BLaER1 treated with 17β-estradiol and CSF1 and Interleukin-3, amounts not matched to agents 10 nM and 100 nM (cell line): Measurements from ENCODE around the gene SYT2.
A peak's percentile ranks its signal among the peaks of the same experiment; 100 is the strongest.
"Not testable (repeated sequence)": the region's sequence is repeated elsewhere in the genome, so short reads cannot be mapped to it uniquely, and the experiment has no call there.

ENCODE experiments used
- H3K27ac ChIP-seq, 11 experiments: shearing (Covaris generic); formaldehyde crosslinking; 2 replicates each; pipeline ENCODE4 v1.8.1; 2022
- H3K27me3 ChIP-seq, 11 experiments: shearing (Covaris generic); formaldehyde crosslinking; 2 replicates each; pipeline ENCODE4 v1.8.1; 2022
- H3K36me3 ChIP-seq, 11 experiments: shearing (Covaris generic); formaldehyde crosslinking; 2 replicates each; pipeline ENCODE4 v1.8.1; 2022
- H3K4me1 ChIP-seq, 10 experiments: shearing (Covaris generic); formaldehyde crosslinking; 2 replicates each; pipeline ENCODE4 v1.8.1; 2022
- H3K4me2 ChIP-seq, 11 experiments: shearing (Covaris generic); formaldehyde crosslinking; 2 replicates each; pipeline ENCODE4 v1.8.1; 2022
- H3K4me3 ChIP-seq, 10 experiments: shearing (Covaris generic); formaldehyde crosslinking; 2 replicates each; pipeline ENCODE4 v1.8.1; 2022
- H3K9ac ChIP-seq, 11 experiments: shearing (Covaris generic); formaldehyde crosslinking; 2 replicates each; pipeline ENCODE4 v1.8.1; 2022
- H3K9me3 ChIP-seq, 11 experiments: shearing (Covaris generic); formaldehyde crosslinking; replicated peaks in 1 of 11; 2 replicates each; pipeline ENCODE4 v1.8.1; 2022
- H4K20me1 ChIP-seq, 11 experiments: shearing (Covaris generic); formaldehyde crosslinking; 2 replicates each; pipeline ENCODE4 v1.8.1; 2022
- Cebpa-rat ChIP-seq, 11 experiments: shearing (Covaris generic); IDR thresholded peaks; 2 replicates each; pipeline ENCODE4 v1.8.1; 2022

SYT2 gene

GRCh38 chr1:202623075-202623474 is 87.2 kb downstream of the SYT2 start:
- H3K27ac ChIP-seq: peak overlapping the region in 4 of 11 experiments; percentile 6 to 62 (median 26); a peak in 6 of 22 replicates

GRCh38 chr1:202622388-202622787 is 87.9 kb downstream of the SYT2 start:
- peak overlapping the region in 2 of 11 experiments; percentile 25 to 62; a peak in 2 of 22 replicates for H3K27ac ChIP-seq
- H3K4me3 ChIP-seq: no peak overlapping the region
- peaks cover 0 to 88% (median 5%) of the 10 kb centered on the region in 11 experiments; a peak in 12 of 22 replicates for H4K20me1 ChIP-seq
- no peak for TF ChIP-seq Cebpa-rat (IDR thresholded peaks at IDR 0.05)
- peak overlapping the region in 9 of 11 experiments; percentile 64 to 87 (median 84); a peak in 17 of 22 replicates for H3K4me2 ChIP-seq
- no peaks in the 10 kb centered on the region for H3K36me3 ChIP-seq
- H3K9me3 ChIP-seq: no peaks in the 10 kb centered on the region
- peaks cover 20 to 74% (median 66%) of the 10 kb centered on the region in 10 experiments for H3K4me1 ChIP-seq
- no peak overlapping the region; a peak in 2 of 22 replicates for H3K9ac ChIP-seq
- peaks cover 0 to 98% (median 0%) of the 10 kb centered on the region in 11 experiments; a peak in 11 of 22 replicates for H3K27me3 ChIP-seq

More at GRCh38 chr1:202623075-202623474, 87.2 kb downstream of the SYT2 start:
- Histone ChIP-seq H3K4me1 (peaks cover 27 to 75% (median 66%) of the 10 kb centered on the region in 10 experiments), H3K27me3 (peaks cover 0 to 98% (median 0%) of the 10 kb centered on the region in 11 experiments; a peak in 11 of 22 replicates), H3K4me2 (peak overlapping the region; percentile 57 to 87 (median 82)), H3K9ac (peak overlapping the region in 3 of 11 experiments; percentile 44 to 54 (median 50); a peak in 3 of 22 replicates), H3K36me3 (no peaks in the 10 kb centered on the region), H3K9me3 (no peaks in the 10 kb centered on the region), H3K4me3 (no peak overlapping the region), H4K20me1 (peaks cover 0 to 88% (median 5%) of the 10 kb centered on the region in 11 experiments; a peak in 13 of 22 replicates)
- TF ChIP-seq Cebpa-rat (IDR thresholded peaks at IDR 0.05): no peak

- Histone ChIP-seq H3K27me3 (peaks cover 0 to 98% (median 0%) of the 10 kb centered on the region in 11 experiments; a peak in 11 of 22 replicates), H3K4me1 (peaks cover 18 to 74% (median 66%) of the 10 kb centered on the region in 10 experiments), H3K4me3 (no peak overlapping the region)
Observed at GRCh38 chr1:202621446-202621845, 88.8 kb downstream of the SYT2 start.

GRCh38 chr1:202620036-202620435 is 90.2 kb downstream of the SYT2 start:
- H4K20me1 ChIP-seq: peaks cover 0 to 92% (median 21%) of the 10 kb centered on the region in 11 experiments; a peak in 17 of 22 replicates
- H3K4me2 ChIP-seq, H3K36me3 ChIP-seq, H3K27ac ChIP-seq, H3K9me3 ChIP-seq, H3K9ac ChIP-seq, H3K4me3 ChIP-seq: not testable (repeated sequence)
- H3K27me3 ChIP-seq: peaks cover 0 to 94% (median 0%) of the 10 kb centered on the region in 11 experiments; a peak in 11 of 22 replicates
- peaks cover 32 to 75% (median 67%) of the 10 kb centered on the region in 10 experiments for H3K4me1 ChIP-seq

More at GRCh38 chr1:202621446-202621845, 88.8 kb downstream of the SYT2 start:
- Histone ChIP-seq H3K9me3 (no peaks in the 10 kb centered on the region), H3K4me2 (no peak overlapping the region), H3K36me3 (no peaks in the 10 kb centered on the region), H3K27ac (no peak overlapping the region), H4K20me1 (peaks cover 0 to 88% (median 9%) of the 10 kb centered on the region in 11 experiments; a peak in 12 of 22 replicates), H3K9ac (no peak overlapping the region)
- no peak for TF ChIP-seq Cebpa-rat (IDR thresholded peaks at IDR 0.05)

- Histone ChIP-seq H3K27ac (no peak overlapping the region), H3K9ac (no peak overlapping the region), H3K36me3 (no peaks in the 10 kb centered on the region), H3K9me3 (no peaks in the 10 kb centered on the region), H3K4me1 (peaks cover 38 to 75% (median 68%) of the 10 kb centered on the region in 10 experiments), H3K27me3 (peaks cover 0 to 94% (median 0%) of the 10 kb centered on the region in 11 experiments; a peak in 11 of 22 replicates), H4K20me1 (peaks cover 0 to 97% (median 24%) of the 10 kb centered on the region in 11 experiments; a peak in 17 of 22 replicates), H3K4me3 (no peak overlapping the region), H3K4me2 (peak overlapping the region in 6 of 11 experiments; percentile 85 to 97 (median 93); a peak in 7 of 22 replicates)
- TF ChIP-seq Cebpa-rat (IDR thresholded peaks at IDR 0.05): no peak
Observed at GRCh38 chr1:202619505-202619904, 90.7 kb downstream of the SYT2 start.

- H3K9me3 ChIP-seq, H3K36me3 ChIP-seq, H3K9ac ChIP-seq, H3K4me3 ChIP-seq, H3K27ac ChIP-seq: not testable (repeated sequence)
- H4K20me1 ChIP-seq: peaks cover 0 to 99% (median 24%) of the 10 kb centered on the region in 11 experiments; a peak in 17 of 22 replicates
- peak overlapping the region in 9 of 11 experiments; percentile 32 to 97 (median 91); a peak in 11 of 22 replicates for H3K4me2 ChIP-seq
- H3K27me3 ChIP-seq: peaks cover 0 to 94% (median 0%) of the 10 kb centered on the region in 11 experiments; a peak in 11 of 22 replicates
- H3K4me1 ChIP-seq: peaks cover 38 to 75% (median 68%) of the 10 kb centered on the region in 10 experiments
Observed at GRCh38 chr1:202619012-202619411, 91.2 kb downstream of the SYT2 start.

- no peaks in the 10 kb centered on the region for H3K9me3 ChIP-seq
- H3K4me3 ChIP-seq: peak overlapping the region in 2 of 10 experiments; percentile 4 to 50; a peak in 3 of 20 replicates
- H3K4me1 ChIP-seq: peaks cover 34 to 75% (median 70%) of the 10 kb centered on the region in 10 experiments
- peak overlapping the region in 6 of 11 experiments; percentile 6 to 80 (median 71); a peak in 7 of 22 replicates for H3K9ac ChIP-seq
- H3K27ac ChIP-seq: peak overlapping the region in 8 of 11 experiments; percentile 8 to 91 (median 84); a peak in 14 of 22 replicates
- peaks cover 0 to 80% (median 19%) of the 10 kb centered on the region in 11 experiments; a peak in 16 of 22 replicates for H4K20me1 ChIP-seq
- H3K4me2 ChIP-seq: peak overlapping the region; percentile 80 to 97 (median 91)
- H3K36me3 ChIP-seq: no peaks in the 10 kb centered on the region
- H3K27me3 ChIP-seq: peaks cover 0 to 94% (median 0%) of the 10 kb centered on the region in 11 experiments; a peak in 11 of 22 replicates
- TF ChIP-seq Cebpa-rat (IDR thresholded peaks at IDR 0.05): 0 out of 22 replicates have a peak, but pooled peaks of 1 of the 11 experiments have one; percentile 3
Observed at GRCh38 chr1:202616355-202616915, 93.8 kb downstream of the SYT2 start.

GRCh38 chr1:202615501-202616354 is 94.5 kb downstream of the SYT2 start:
- H3K36me3 ChIP-seq: no peaks in the 10 kb centered on the region
- peaks cover 0 to 73% (median 19%) of the 10 kb centered on the region in 11 experiments; a peak in 16 of 22 replicates for H4K20me1 ChIP-seq
- H3K27me3 ChIP-seq: peaks cover 0 to 94% (median 0%) of the 10 kb centered on the region in 11 experiments; a peak in 11 of 22 replicates
- H3K4me1 ChIP-seq: peaks cover 34 to 75% (median 70%) of the 10 kb centered on the region in 10 experiments
- no peaks in the 10 kb centered on the region for H3K9me3 ChIP-seq
- H3K27ac ChIP-seq: peak overlapping the region in 9 of 11 experiments; percentile 44 to 91 (median 85); a peak in 17 of 22 replicates
- peak in 5 of 11 experiments; percentile 31 to 52 (median 47); a peak in 4 of 22 replicates for TF ChIP-seq Cebpa-rat (IDR thresholded peaks at IDR 0.05)
- peak overlapping the region in 8 of 11 experiments; percentile 60 to 80 (median 73); a peak in 16 of 22 replicates for H3K9ac ChIP-seq
- peak overlapping the region; percentile 80 to 97 (median 91) for H3K4me2 ChIP-seq
- H3K4me3 ChIP-seq: peak overlapping the region in 8 of 10 experiments; percentile 36 to 51 (median 42); a peak in 11 of 20 replicates

- Histone ChIP-seq H3K4me3 (peak overlapping the region in 5 of 10 experiments; percentile 34 to 51 (median 39); a peak in 7 of 20 replicates), H3K4me2 (peak overlapping the region; percentile 80 to 97 (median 91)), H4K20me1 (peaks cover 0 to 68% (median 19%) of the 10 kb centered on the region in 11 experiments; a peak in 16 of 22 replicates), H3K9ac (peak overlapping the region in 8 of 11 experiments; percentile 29 to 80 (median 73); a peak in 13 of 22 replicates), H3K27ac (peak overlapping the region in 8 of 11 experiments; percentile 70 to 91 (median 86); a peak in 17 of 22 replicates), H3K27me3 (peaks cover 0 to 89% (median 0%) of the 10 kb centered on the region in 11 experiments; a peak in 11 of 22 replicates), H3K4me1 (peaks cover 34 to 75% (median 70%) of the 10 kb centered on the region in 10 experiments)
- H3K36me3 ChIP-seq, H3K9me3 ChIP-seq: not testable (repeated sequence)
Observed at GRCh38 chr1:202615208-202615500, 95.1 kb downstream of the SYT2 start.

- Histone ChIP-seq H3K27me3 (peaks cover 0 to 83% (median 0%) of the 10 kb centered on the region in 11 experiments; a peak in 10 of 22 replicates), H4K20me1 (peaks cover 0 to 62% (median 19%) of the 10 kb centered on the region in 11 experiments; a peak in 16 of 22 replicates), H3K4me2 (peak overlapping the region; percentile 80 to 97 (median 91)), H3K9ac (peak overlapping the region in 8 of 11 experiments; percentile 29 to 80 (median 73); a peak in 12 of 22 replicates), H3K27ac (peak overlapping the region in 8 of 11 experiments; percentile 70 to 91 (median 86); a peak in 16 of 22 replicates), H3K4me3 (peak overlapping the region in 4 of 10 experiments; percentile 34 to 51 (median 40); a peak in 6 of 20 replicates), H3K4me1 (peaks cover 34 to 75% (median 70%) of the 10 kb centered on the region in 10 experiments)
- H3K36me3 ChIP-seq, H3K9me3 ChIP-seq: not testable (repeated sequence)
Observed at GRCh38 chr1:202614363-202615207, 95.7 kb downstream of the SYT2 start.
